Fibroblast of lung (primary cell): ENCODE measurements around the gene NLRC5. TPM values are rescaled to one million over a fixed set of nuclear protein-coding genes. Genes with fewer than 3 reads are reported as not detected.

Source experiments
- DNase-seq, 2 donors: peaks; one replicate each; pipeline versions ENCODE4 v3.0.0 to v3.0.0-alpha.2; 2010; ENCODE audit warnings: low read depth in 2 of 2
- H2AFZ ChIP-seq: 2 replicates; pipeline ENCODE4 v1.5.1; 2012; ENCODE audit warnings: low read length, control low read depth, inconsistent platforms
- H3K27ac ChIP-seq: 2 replicates; pipeline ENCODE4 v1.5.1; 2011; ENCODE audit warnings: low read length, control low read depth; ENCODE audit not compliant: insufficient read depth
- H3K27me3 ChIP-seq: 2 replicates; pipeline ENCODE4 v1.5.1; 2011; ENCODE audit warnings: mild to moderate bottlenecking, low read length; ENCODE audit not compliant: control insufficient read depth, insufficient read depth
- H3K36me3 ChIP-seq: 2 replicates; pipeline ENCODE4 v1.5.1; 2011; ENCODE audit warnings: low read length; ENCODE audit not compliant: control insufficient read depth, insufficient read depth
- H3K4me1 ChIP-seq: 2 replicates; pipeline ENCODE4 v1.5.1; 2011; ENCODE audit warnings: low read length; ENCODE audit not compliant: control insufficient read depth, insufficient read depth; ENCODE audit errors: extremely low read depth
- H3K4me2 ChIP-seq: 2 replicates; pipeline ENCODE4 v1.5.1; 2011; ENCODE audit warnings: low read length, control low read depth; ENCODE audit not compliant: insufficient read depth; ENCODE audit errors: extremely low read depth
- H3K4me3 ChIP-seq, 4 experiments: fragments of 200-600 bp in 1 of 4; sonication (generic) in 1 of 4; replicated peaks in 1 of 4; 2 replicates each; pipeline ENCODE4 v1.5.1; 2011 to 2016; ENCODE audit warnings: low read length in 4 of 4, low read depth in 3 of 4, mild to moderate bottlenecking in 3 of 4, control low read depth in 2 of 4, inconsistent platforms in 1 of 4, mixed read lengths in 1 of 4; ENCODE audit not compliant: insufficient read depth in 1 of 4; ENCODE audit errors: control extremely low read depth in 1 of 4
- H3K79me2 ChIP-seq: 2 replicates; pipeline ENCODE4 v1.5.1; 2012; ENCODE audit warnings: mild to moderate bottlenecking, low read length, inconsistent platforms; ENCODE audit not compliant: control insufficient read depth, insufficient read depth
- H3K9ac ChIP-seq: 2 replicates; pipeline ENCODE4 v1.5.1; 2011; ENCODE audit warnings: mild to moderate bottlenecking, low read length, control low read depth; ENCODE audit not compliant: insufficient read depth
- H3K9me3 ChIP-seq: 2 replicates; pipeline ENCODE4 v1.5.1; 2012; ENCODE audit warnings: low read depth, low read length; ENCODE audit not compliant: control insufficient read depth, insufficient read depth
- H4K20me1 ChIP-seq: 2 replicates; pipeline ENCODE4 v1.5.1; 2011; ENCODE audit warnings: low read length; ENCODE audit not compliant: control insufficient read depth, insufficient read depth; ENCODE audit errors: extremely low read depth
- CTCF ChIP-seq, 2 donors: IDR thresholded peaks in 1 of 2; conservative IDR thresholded peaks in 1 of 2; 1 replicate in 1 of 2; 2 replicates in 1 of 2; pipeline ENCODE4 v1.5.1; 2011 to 2012; ENCODE audit warnings: low read length in 2 of 2, control low read depth in 1 of 2, inconsistent platforms in 1 of 2, low read depth in 1 of 2, mild to moderate bottlenecking in 1 of 2
- EZH2 ChIP-seq: IDR thresholded peaks from 2 replicates; pipeline ENCODE4 v1.5.1; 2012; ENCODE audit warnings: low read length, control low read depth, mild to moderate bottlenecking; ENCODE audit errors: missing control alignments
- polyA plus RNA-seq, 2 donors: library from polyadenylated mRNA; depleted of rRNA in 1 of 2; stranded (reverse) in 1 of 2; unstranded in 1 of 2; fragments of >200 nt; gene quantifications; 2 replicates each; pipeline ENCODE4 v1.2.1, GENCODE V29; 2011 to 2012; ENCODE audit warnings: missing spikeins in 1 of 2
- total RNA-seq: library from RNA; depleted of rRNA; stranded (reverse); fragments of >200 nt; gene quantifications from 2 replicates; pipeline ENCODE4 v1.2.1, GENCODE V29; 2014

Gene NLRC5
- total and polyA plus RNA-seq, 2 donors (not counting 1 experiment from before 2014, with no cell fraction given), result 22.2 to 43.6 TPM

- Histone ChIP-seq H3K9me3 (no peaks in the 10 kb centered on the region), H3K4me3 (no peak overlapping the region), H2AFZ (no peak overlapping the region), H3K27me3 (no peaks in the 10 kb centered on the region), H3K36me3 (no peaks in the 10 kb centered on the region), H4K20me1 (no peaks in the 10 kb centered on the region), H3K79me2 (no peaks in the 10 kb centered on the region), H3K27ac (no peak overlapping the region), H3K4me2 (no peak overlapping the region), H3K4me1 (peaks cover 12% of the 10 kb centered on the region), H3K9ac (no peak overlapping the region)
- DNase-seq, result no peak
- no peak for TF ChIP-seq CTCF (conservative IDR thresholded peaks at IDR 0.05 in 1 of 2, IDR thresholded peaks at IDR 0.05 in 1 of 2; ENCODE audit: low read depth in 1 of 2, low read length in 2 of 2)
These were observed 28.6 kb upstream of the NLRC5 start for GRCh38 chr16:56960681-56961281.

GRCh38 chr16:56961386-56961785 lies 28.0 kb upstream of the NLRC5 start:
- H4K20me1 ChIP-seq, result no peaks in the 10 kb centered on the region
- no peaks in the 10 kb centered on the region for H3K27me3 ChIP-seq
- H3K79me2 ChIP-seq, result no peaks in the 10 kb centered on the region
- H3K27ac ChIP-seq, result no peak overlapping the region
- H3K4me3 ChIP-seq, result no peak overlapping the region
- H3K9me3 ChIP-seq, result no peaks in the 10 kb centered on the region
- H3K36me3 ChIP-seq, result no peaks in the 10 kb centered on the region
- H3K9ac ChIP-seq, result no peak overlapping the region
- peaks cover 18% of the 10 kb centered on the region for H3K4me1 ChIP-seq
- no peak overlapping the region for H2AFZ ChIP-seq
- no peak overlapping the region for H3K4me2 ChIP-seq
- no peak for TF ChIP-seq CTCF (conservative IDR thresholded peaks at IDR 0.05 in 1 of 2, IDR thresholded peaks at IDR 0.05 in 1 of 2; ENCODE audit: low read depth in 1 of 2, low read length in 2 of 2)
- no peak for TF ChIP-seq EZH2
- DNase-seq, result peak in 1 of 2 donors; percentile 69

GRCh38 chr16:56961851-56962281 lies 27.5 kb upstream of the NLRC5 start, which contains the start of gene CETP:
Gene CETP (plus strand): TSS chr16:56961950. CDS start chr16:56961980, 30 bp downstream.
- Histone ChIP-seq H3K36me3 (no peaks in the 10 kb centered on the region), H3K4me3 (no peak within 1 kb of the TSS), H3K79me2 (no peaks in the 10 kb centered on the region), H3K9ac (no peak within 1 kb of the TSS), H4K20me1 (no peaks in the 10 kb centered on the region), H3K4me2 (no peak within 1 kb of the TSS), H3K4me1 (peaks cover 18% of the 10 kb centered on the region), H3K9me3 (no peaks in the 10 kb centered on the region), H3K27ac (no peak within 1 kb of the TSS), H2AFZ (no peak within 1 kb of the TSS), H3K27me3 (no peaks in the 10 kb centered on the region)
- TF ChIP-seq EZH2, result no peak
- no peak for TF ChIP-seq CTCF (conservative IDR thresholded peaks at IDR 0.05 in 1 of 2, IDR thresholded peaks at IDR 0.05 in 1 of 2; ENCODE audit: low read depth in 1 of 2, low read length in 2 of 2)
- no peak for DNase-seq
